ENCODE measurements around the gene SAP30BP.

Gene SAP30BP

GRCh38 chr17:75731086-75731715, 64.1 kb downstream of the SAP30BP start:
- Histone ChIP-seq H3K27me3 (ENCODE audit: control insufficient read depth, insufficient read depth, low read length) (no peaks in the 10 kb centered on the region), H3K9me3 (ENCODE audit: control insufficient read depth, low read length) (no peaks in the 10 kb centered on the region), H3K36me3 (ENCODE audit: control insufficient read depth, insufficient read depth, low read length) (peaks cover 25% of the 10 kb centered on the region), H3K4me3 (ENCODE audit: low read length) (no peak overlapping the region), H3K9ac (ENCODE audit: low read length) (no peak overlapping the region), H3K4me1 (ENCODE audit: control insufficient read depth, insufficient read depth, low read length) (peaks cover 10% of the 10 kb centered on the region)

GRCh38 chr17:75731716-75732498, 64.8 kb downstream of the SAP30BP start:
- peaks cover 10% of the 10 kb centered on the region for H3K4me1 ChIP-seq (ENCODE audit: control insufficient read depth, insufficient read depth, low read length)
- peaks cover 32% of the 10 kb centered on the region for H3K36me3 ChIP-seq (ENCODE audit: control insufficient read depth, insufficient read depth, low read length)
- no peak overlapping the region for H3K4me3 ChIP-seq (ENCODE audit: low read length)
- H3K9ac ChIP-seq (ENCODE audit: low read length) = no peak overlapping the region
- H3K27me3 ChIP-seq (ENCODE audit: control insufficient read depth, insufficient read depth, low read length) = no peaks in the 10 kb centered on the region
- no peaks in the 10 kb centered on the region for H3K9me3 ChIP-seq (ENCODE audit: control insufficient read depth, low read length)

- no peak overlapping the region for H3K4me3 ChIP-seq (ENCODE audit: low read length)
- H3K27me3 ChIP-seq (ENCODE audit: control insufficient read depth, insufficient read depth, low read length) = no peaks in the 10 kb centered on the region
- peaks cover 10% of the 10 kb centered on the region for H3K4me1 ChIP-seq (ENCODE audit: control insufficient read depth, insufficient read depth, low read length)
- no peaks in the 10 kb centered on the region for H3K9me3 ChIP-seq (ENCODE audit: control insufficient read depth, low read length)
- H3K36me3 ChIP-seq (ENCODE audit: control insufficient read depth, insufficient read depth, low read length) = peaks cover 26% of the 10 kb centered on the region
- H3K9ac ChIP-seq (ENCODE audit: low read length) = no peak overlapping the region
Observed at GRCh38 chr17:75733471-75733870, 66.3 kb downstream of the SAP30BP start.

GRCh38 chr17:75734674-75735294, 67.6 kb downstream of the SAP30BP start:
- no peaks in the 10 kb centered on the region for H3K27me3 ChIP-seq (ENCODE audit: control insufficient read depth, insufficient read depth, low read length)
- H3K4me3 ChIP-seq (ENCODE audit: low read length) = no peak overlapping the region
- peaks cover 29% of the 10 kb centered on the region for H3K36me3 ChIP-seq (ENCODE audit: control insufficient read depth, insufficient read depth, low read length)
- no peak overlapping the region for H3K9ac ChIP-seq (ENCODE audit: low read length)
- peaks cover 10% of the 10 kb centered on the region for H3K4me1 ChIP-seq (ENCODE audit: control insufficient read depth, insufficient read depth, low read length)
- H3K9me3 ChIP-seq (ENCODE audit: control insufficient read depth, low read length) = no peaks in the 10 kb centered on the region

- Histone ChIP-seq H3K36me3 (ENCODE audit: control insufficient read depth, insufficient read depth, low read length) (peaks cover 43% of the 10 kb centered on the region), H3K9me3 (ENCODE audit: control insufficient read depth, low read length) (no peaks in the 10 kb centered on the region), H3K4me3 (ENCODE audit: low read length) (no peak overlapping the region), H3K4me1 (ENCODE audit: control insufficient read depth, insufficient read depth, low read length) (peaks cover 10% of the 10 kb centered on the region), H3K27me3 (ENCODE audit: control insufficient read depth, insufficient read depth, low read length) (no peaks in the 10 kb centered on the region), H3K9ac (ENCODE audit: low read length) (no peak overlapping the region)
Observed at GRCh38 chr17:75736173-75736835, 69.2 kb downstream of the SAP30BP start.

- H3K9ac ChIP-seq (ENCODE audit: low read length) = no peak overlapping the region
- H3K9me3 ChIP-seq (ENCODE audit: control insufficient read depth, low read length) = no peaks in the 10 kb centered on the region
- no peak overlapping the region for H3K4me3 ChIP-seq (ENCODE audit: low read length)
- peaks cover 38% of the 10 kb centered on the region for H3K36me3 ChIP-seq (ENCODE audit: control insufficient read depth, insufficient read depth, low read length)
- H3K27me3 ChIP-seq (ENCODE audit: control insufficient read depth, insufficient read depth, low read length) = no peaks in the 10 kb centered on the region
- H3K4me1 ChIP-seq (ENCODE audit: control insufficient read depth, insufficient read depth, low read length) = peaks cover under 1% of the 10 kb centered on the region
Observed at GRCh38 chr17:75737133-75737962, 70.2 kb downstream of the SAP30BP start.

- H3K4me3 ChIP-seq (ENCODE audit: low read length) = no peak overlapping the region
- H3K9ac ChIP-seq (ENCODE audit: low read length) = no peak overlapping the region
- no peaks in the 10 kb centered on the region for H3K4me1 ChIP-seq (ENCODE audit: control insufficient read depth, insufficient read depth, low read length)
- H3K9me3 ChIP-seq (ENCODE audit: control insufficient read depth, low read length) = no peaks in the 10 kb centered on the region
- H3K36me3 ChIP-seq (ENCODE audit: control insufficient read depth, insufficient read depth, low read length) = peaks cover 35% of the 10 kb centered on the region
- H3K27me3 ChIP-seq (ENCODE audit: control insufficient read depth, insufficient read depth, low read length) = no peaks in the 10 kb centered on the region
Observed at GRCh38 chr17:75738218-75738802, 71.2 kb downstream of the SAP30BP start.

- no peaks in the 10 kb centered on the region for H3K9me3 ChIP-seq (ENCODE audit: control insufficient read depth, low read length)
- H3K27me3 ChIP-seq (ENCODE audit: control insufficient read depth, insufficient read depth, low read length) = no peaks in the 10 kb centered on the region
- H3K36me3 ChIP-seq (ENCODE audit: control insufficient read depth, insufficient read depth, low read length) = peaks cover 35% of the 10 kb centered on the region
- H3K9ac ChIP-seq (ENCODE audit: low read length) = no peak overlapping the region
- H3K4me1 ChIP-seq (ENCODE audit: control insufficient read depth, insufficient read depth, low read length) = no peaks in the 10 kb centered on the region
- no peak overlapping the region for H3K4me3 ChIP-seq (ENCODE audit: low read length)
Observed at GRCh38 chr17:75739174-75739573, 72.0 kb downstream of the SAP30BP start.

- H3K27me3 ChIP-seq (ENCODE audit: control insufficient read depth, insufficient read depth, low read length) = no peaks in the 10 kb centered on the region
- no peaks in the 10 kb centered on the region for H3K9me3 ChIP-seq (ENCODE audit: control insufficient read depth, low read length)
- peaks cover 35% of the 10 kb centered on the region for H3K36me3 ChIP-seq (ENCODE audit: control insufficient read depth, insufficient read depth, low read length)
- no peak overlapping the region for H3K9ac ChIP-seq (ENCODE audit: low read length)
- H3K4me1 ChIP-seq (ENCODE audit: control insufficient read depth, insufficient read depth, low read length) = no peaks in the 10 kb centered on the region
- H3K4me3 ChIP-seq (ENCODE audit: low read length) = no peak overlapping the region
Observed at GRCh38 chr17:75739801-75740200, 72.7 kb downstream of the SAP30BP start.

- no peak overlapping the region for H3K9ac ChIP-seq (ENCODE audit: low read length)
- H3K27me3 ChIP-seq (ENCODE audit: control insufficient read depth, insufficient read depth, low read length) = no peaks in the 10 kb centered on the region
- H3K4me3 ChIP-seq (ENCODE audit: low read length) = no peak overlapping the region
- H3K9me3 ChIP-seq (ENCODE audit: control insufficient read depth, low read length) = no peaks in the 10 kb centered on the region
- peaks cover 35% of the 10 kb centered on the region for H3K36me3 ChIP-seq (ENCODE audit: control insufficient read depth, insufficient read depth, low read length)
- H3K4me1 ChIP-seq (ENCODE audit: control insufficient read depth, insufficient read depth, low read length) = no peaks in the 10 kb centered on the region
Observed at GRCh38 chr17:75740215-75740614, 73.1 kb downstream of the SAP30BP start.

GRCh38 chr17:75740631-75741077, 73.5 kb downstream of the SAP30BP start:
- Histone ChIP-seq H3K27me3 (ENCODE audit: control insufficient read depth, insufficient read depth, low read length) (no peaks in the 10 kb centered on the region), H3K36me3 (ENCODE audit: control insufficient read depth, insufficient read depth, low read length) (peaks cover 35% of the 10 kb centered on the region), H3K9ac (ENCODE audit: low read length) (no peak overlapping the region), H3K4me3 (ENCODE audit: low read length) (no peak overlapping the region), H3K9me3 (ENCODE audit: control insufficient read depth, low read length) (no peaks in the 10 kb centered on the region), H3K4me1 (ENCODE audit: control insufficient read depth, insufficient read depth, low read length) (no peaks in the 10 kb centered on the region)

Data from mucosa of stomach (tissue), 1 donor.